Measurements from ENCODE around the gene TBKBP1.
A peak's percentile ranks its signal among the peaks of the same experiment; 100 is the strongest.
"Not testable (repeated sequence)": the region's sequence is repeated elsewhere in the genome, so short reads cannot be mapped to it uniquely, and the experiment has no call there.

TBKBP1 gene

GRCh38 chr17:47735139-47735464 is 41.1 kb downstream of the TBKBP1 start:
- no peak for DNase-seq

- no peak for DNase-seq
Observed at GRCh38 chr17:47735536-47736011, 41.6 kb downstream of the TBKBP1 start.

GRCh38 chr17:47736501-47737495 is 42.8 kb downstream of the TBKBP1 start:
- DNase-seq: no peak

GRCh38 chr17:47738178-47738577 is 44.2 kb downstream of the TBKBP1 start:
- no peak for DNase-seq

GRCh38 chr17:47739150-47739549 is 45.2 kb downstream of the TBKBP1 start:
- DNase-seq: no peak

GRCh38 chr17:47739945-47740344 is 46.0 kb downstream of the TBKBP1 start:
- not testable (repeated sequence) for DNase-seq

- DNase-seq: peak; percentile 49 to 57
Observed at GRCh38 chr17:47741109-47741792, 47.3 kb downstream of the TBKBP1 start.

GRCh38 chr17:47741793-47742145 is 47.8 kb downstream of the TBKBP1 start:
- no peak for DNase-seq

- DNase-seq: peak; percentile 50 to 57
Observed at GRCh38 chr17:47742319-47743181, 48.6 kb downstream of the TBKBP1 start.

- no peak for DNase-seq
Observed at GRCh38 chr17:47744168-47745036, 50.4 kb downstream of the TBKBP1 start.

GRCh38 chr17:47745037-47745380 is 51.0 kb downstream of the TBKBP1 start:
- DNase-seq: no peak

- DNase-seq: no peak
Observed at GRCh38 chr17:47751471-47751870, 57.5 kb downstream of the TBKBP1 start.

GRCh38 chr17:47757386-47757785 is 63.4 kb downstream of the TBKBP1 start:
- no peak for DNase-seq

GRCh38 chr17:47760409-47761140 is 66.6 kb downstream of the TBKBP1 start:
- no peak for DNase-seq

Measured in CD4-positive, alpha-beta T cell treated with Interleukin-1 beta for 1 hour (primary cell).